Measurements from ENCODE around the gene UGT1A10.

Gene UGT1A10

DNA sequence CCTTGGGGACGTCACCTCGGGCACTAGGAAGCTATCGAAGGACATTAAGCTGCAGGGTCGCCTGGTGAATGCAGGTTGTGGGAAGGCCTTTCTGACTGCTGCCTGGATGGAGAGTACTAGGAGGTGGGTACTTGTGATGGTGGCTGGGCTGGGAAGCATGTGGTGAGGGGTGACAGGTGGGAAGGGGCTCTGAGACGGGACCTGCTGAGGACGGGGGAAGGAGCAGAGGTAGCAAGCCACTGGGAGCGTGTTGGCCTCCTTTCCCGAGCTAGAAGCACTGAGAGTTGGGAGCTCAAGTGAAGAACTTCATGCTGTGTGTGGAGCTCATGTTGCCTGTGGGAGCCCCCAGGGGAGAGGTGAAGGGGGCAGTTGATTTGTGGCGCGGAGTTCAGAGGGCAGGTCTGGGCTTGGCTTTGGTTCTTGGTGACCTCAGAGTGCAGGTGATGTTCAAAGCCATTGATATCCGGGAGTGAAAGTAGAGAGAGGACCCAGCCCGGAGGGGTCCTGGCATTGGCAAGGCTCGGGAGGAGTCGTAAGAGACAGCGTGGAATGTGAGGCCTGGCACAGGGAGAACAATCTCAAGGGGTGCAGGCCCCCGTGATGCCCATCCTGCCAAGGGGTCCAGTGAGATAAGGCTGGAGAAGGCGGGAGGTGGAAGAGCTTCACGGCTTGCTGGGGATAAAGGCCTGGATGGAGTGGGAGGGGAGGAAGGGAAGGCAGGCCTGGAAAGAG lies 155.1 kb downstream of the UGT1A10 start:
- no peak overlapping the region for H3K4me3 ChIP-seq (replicated peaks; ENCODE audit: low read depth, low read length)
- DNase-seq (ENCODE audit: extremely low read depth, low read depth) = no peak
- TF ChIP-seq, protein P1, sequence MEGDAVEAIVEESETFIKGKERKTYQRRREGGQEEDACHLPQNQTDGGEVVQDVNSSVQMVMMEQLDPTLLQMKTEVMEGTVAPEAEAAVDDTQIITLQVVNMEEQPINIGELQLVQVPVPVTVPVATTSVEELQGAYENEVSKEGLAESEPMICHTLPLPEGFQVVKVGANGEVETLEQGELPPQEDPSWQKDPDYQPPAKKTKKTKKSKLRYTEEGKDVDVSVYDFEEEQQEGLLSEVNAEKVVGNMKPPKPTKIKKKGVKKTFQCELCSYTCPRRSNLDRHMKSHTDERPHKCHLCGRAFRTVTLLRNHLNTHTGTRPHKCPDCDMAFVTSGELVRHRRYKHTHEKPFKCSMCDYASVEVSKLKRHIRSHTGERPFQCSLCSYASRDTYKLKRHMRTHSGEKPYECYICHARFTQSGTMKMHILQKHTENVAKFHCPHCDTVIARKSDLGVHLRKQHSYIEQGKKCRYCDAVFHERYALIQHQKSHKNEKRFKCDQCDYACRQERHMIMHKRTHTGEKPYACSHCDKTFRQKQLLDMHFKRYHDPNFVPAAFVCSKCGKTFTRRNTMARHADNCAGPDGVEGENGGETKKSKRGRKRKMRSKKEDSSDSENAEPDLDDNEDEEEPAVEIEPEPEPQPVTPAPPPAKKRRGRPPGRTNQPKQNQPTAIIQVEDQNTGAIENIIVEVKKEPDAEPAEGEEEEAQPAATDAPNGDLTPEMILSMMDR (IDR thresholded peaks at IDR 0.05; ENCODE audit: low read depth, low read length, missing control alignments) = no peak

DNA sequence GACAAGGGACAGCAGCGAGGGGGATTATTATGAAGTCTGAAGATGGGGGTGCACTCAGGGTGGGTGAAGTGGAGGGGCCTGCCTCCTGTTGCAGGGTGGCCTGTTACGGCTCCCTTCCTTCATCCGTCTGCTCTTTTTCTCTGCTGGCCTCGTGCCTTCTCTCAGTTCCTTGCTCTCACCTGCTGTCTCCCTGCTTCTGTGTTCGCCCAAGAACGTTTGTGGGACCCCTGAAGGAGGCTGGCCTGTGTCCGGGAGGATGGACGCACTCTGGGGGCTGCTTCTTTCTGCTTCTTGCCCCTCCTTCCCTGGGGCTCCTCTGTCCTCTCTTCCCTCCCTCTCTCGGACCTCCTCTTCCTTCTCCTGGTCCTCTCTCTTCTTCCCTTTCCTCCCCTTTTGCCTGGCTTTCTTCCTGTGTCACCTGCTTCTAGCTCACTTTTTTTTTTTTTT lies 155.7 kb downstream of the UGT1A10 start:
- no peak overlapping the region for H3K4me3 ChIP-seq (replicated peaks; ENCODE audit: low read depth, low read length)
- no peak for DNase-seq (ENCODE audit: extremely low read depth, low read depth)
- TF ChIP-seq, protein P1 (IDR thresholded peaks at IDR 0.05; ENCODE audit: low read depth, low read length, missing control alignments) = no peak

DNA sequence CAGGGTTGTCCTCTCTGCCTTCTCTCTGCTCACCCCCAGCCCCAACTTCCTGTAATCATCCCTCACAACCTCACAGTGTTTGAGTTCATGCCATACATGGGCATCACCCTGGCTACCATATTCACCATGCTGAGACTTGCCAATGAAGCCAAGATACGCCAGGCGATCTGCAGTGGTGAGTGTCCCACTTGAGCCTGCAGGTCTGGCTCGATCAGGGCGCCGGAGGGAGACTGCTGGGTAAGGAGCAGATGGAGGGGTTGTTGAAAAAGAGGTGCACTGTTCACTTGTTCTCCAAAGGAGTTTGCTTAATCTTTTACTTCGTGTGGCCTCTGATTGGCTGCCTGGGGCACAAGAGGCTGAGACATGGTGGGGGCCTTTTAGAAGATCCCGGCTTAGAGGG lies 156.5 kb downstream of the UGT1A10 start:
- DNase-seq (ENCODE audit: extremely low read depth, low read depth) = no peak
- TF ChIP-seq, protein P1 (IDR thresholded peaks at IDR 0.05; ENCODE audit: low read depth, low read length, missing control alignments) = no peak
- H3K4me3 ChIP-seq (replicated peaks; ENCODE audit: low read depth, low read length) = no peak overlapping the region

DNA sequence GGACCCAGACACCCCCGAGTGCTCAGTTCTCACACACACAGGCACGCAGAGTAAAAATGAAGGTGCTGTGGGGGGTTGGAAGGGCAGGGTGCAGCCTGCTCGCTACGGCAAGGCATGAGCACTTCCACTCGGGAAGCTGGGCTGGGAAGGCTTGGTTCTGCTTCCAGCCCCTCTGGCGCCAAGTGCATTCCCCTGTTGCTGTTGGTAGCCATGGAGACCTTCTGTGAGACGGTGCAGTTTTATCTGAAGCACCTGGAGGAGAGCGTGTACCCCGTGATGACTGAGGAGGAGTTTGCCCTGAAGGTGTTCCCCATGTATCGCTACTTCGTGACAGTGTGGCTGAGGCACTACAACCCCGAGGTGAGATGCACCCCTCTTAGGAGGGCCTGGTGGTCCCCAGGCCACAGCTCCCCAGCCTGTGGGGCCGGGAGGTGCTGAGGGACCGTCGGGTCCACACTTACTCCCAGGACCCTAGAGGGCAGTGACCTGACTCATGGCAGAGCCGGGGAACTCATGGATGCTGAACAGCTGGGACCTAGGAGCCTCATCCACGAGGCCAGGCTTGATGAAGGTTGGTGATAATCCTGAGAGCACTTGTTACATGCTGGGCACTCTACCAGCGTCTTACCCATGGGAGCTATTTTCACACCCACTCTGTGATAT lies 157.3 kb downstream of the UGT1A10 start:
- TF ChIP-seq, protein P1 (IDR thresholded peaks at IDR 0.05; ENCODE audit: low read depth, low read length, missing control alignments) = no peak
- no peak overlapping the region for H3K4me3 ChIP-seq (replicated peaks; ENCODE audit: low read depth, low read length)
- DNase-seq (ENCODE audit: extremely low read depth, low read depth) = no peak

DNA sequence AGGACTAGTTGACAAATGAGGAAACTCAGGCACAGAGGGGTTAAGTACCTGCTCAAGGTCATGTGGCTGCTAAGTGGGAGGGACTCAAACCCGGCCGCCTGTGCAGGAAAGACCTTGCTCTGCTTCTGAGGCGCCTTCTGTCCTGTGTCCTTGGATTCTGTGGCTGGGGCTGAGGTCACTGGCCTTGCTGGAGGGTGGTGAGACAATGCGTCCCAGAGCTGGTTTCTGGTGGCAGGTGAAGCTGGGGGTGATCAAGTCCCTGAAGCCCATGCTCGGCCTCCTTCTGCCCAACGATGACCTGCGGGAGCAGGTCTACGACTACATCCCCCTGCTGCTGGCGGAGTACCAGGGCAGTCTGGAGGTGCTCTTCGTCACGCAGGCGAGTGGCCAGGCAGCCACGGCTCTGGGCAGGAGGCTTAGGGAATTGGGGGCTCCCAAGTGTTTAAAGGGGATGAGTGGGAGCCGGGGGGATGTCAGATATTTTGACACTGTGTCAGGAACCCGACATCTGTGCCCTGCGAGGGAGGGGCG lies 157.9 kb downstream of the UGT1A10 start:
- TF ChIP-seq, protein P1 (IDR thresholded peaks at IDR 0.05; ENCODE audit: low read depth, low read length, missing control alignments) = no peak
- H3K4me3 ChIP-seq (replicated peaks; ENCODE audit: low read depth, low read length) = no peak overlapping the region
- DNase-seq (ENCODE audit: extremely low read depth, low read depth) = no peak

DNA sequence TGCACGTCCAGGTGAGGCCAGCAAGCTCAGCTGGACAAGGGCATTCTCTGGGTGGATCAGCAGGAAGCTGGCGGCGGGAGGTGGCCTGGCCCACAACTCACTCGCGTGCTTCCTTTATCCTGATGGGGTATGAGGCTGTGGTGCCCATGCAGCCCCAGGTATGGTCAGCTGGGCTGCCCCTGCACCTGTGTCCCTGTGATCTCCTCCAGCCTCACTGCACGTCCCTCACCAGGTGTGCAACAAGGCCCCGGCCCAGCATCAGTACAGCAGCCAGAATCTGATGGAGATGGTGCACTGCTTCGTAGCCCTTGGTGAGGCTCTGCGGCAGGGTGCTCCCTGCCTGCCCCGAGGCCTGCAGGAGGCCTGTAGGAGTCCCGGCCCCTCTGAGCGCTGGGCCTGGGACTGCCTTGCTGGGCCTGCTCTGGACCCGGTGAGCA lies 159.5 kb downstream of the UGT1A10 start:
- no peak overlapping the region for H3K4me3 ChIP-seq (replicated peaks; ENCODE audit: low read depth, low read length)
- no peak for DNase-seq (ENCODE audit: extremely low read depth, low read depth)
- TF ChIP-seq, protein P1 (IDR thresholded peaks at IDR 0.05; ENCODE audit: low read depth, low read length, missing control alignments) = no peak
